ENCODE data around the gene PRRG1. TPM values are rescaled to one million over a fixed set of nuclear protein-coding genes. Genes with fewer than 3 reads are reported as not detected.

Gene PRRG1
- total RNA-seq, 2 donors from 2014 or later: 3.1 to 5.2 TPM

GRCh38 chrX:37405956-37406355 is 56.8 kb downstream of the PRRG1 start:
- H3K9ac ChIP-seq (ENCODE audit: extremely low read depth, low read length, poor library complexity, severe bottlenecking): no peak overlapping the region
- H3K36me3 Mint-ChIP-seq (ENCODE audit: low read depth): no peaks in the 10 kb centered on the region
- H3K4me3 Mint-ChIP-seq: no peak overlapping the region
- WGBS, 2 experiments (ENCODE audit: insufficient coverage in 1 of 2, insufficient read length in 1 of 2): 88% methylated on average over 1 of the region's 1 CpG; no CpG with 5 or more reads in 1 of the 2 experiments
- H3K9me3 Mint-ChIP-seq: peaks cover 25% of the 10 kb centered on the region
- H3K4me1 ChIP-seq (ENCODE audit: control insufficient read depth, insufficient read depth, low read length): no peaks in the 10 kb centered on the region
- peaks cover 6% of the 10 kb centered on the region for H3K4me1 Mint-ChIP-seq
- H3K9me3 ChIP-seq (ENCODE audit: control insufficient read depth, low read length): no peaks in the 10 kb centered on the region
- H3K36me3 ChIP-seq (ENCODE audit: control insufficient read depth, insufficient read depth, low read length): no peaks in the 10 kb centered on the region
- H3K4me3 ChIP-seq (ENCODE audit: low read length): no peak overlapping the region
- no peaks in the 10 kb centered on the region for H3K27me3 Mint-ChIP-seq (ENCODE audit: insufficient read depth)
- H3K27me3 ChIP-seq (ENCODE audit: control insufficient read depth, insufficient read depth, low read length, poor library complexity, severe bottlenecking): no peaks in the 10 kb centered on the region
- no peak overlapping the region for H3K27ac Mint-ChIP-seq
- no peak for TF ChIP-seq CTCF (conservative IDR thresholded peaks at IDR 0.05)
- H3K27ac ChIP-seq (ENCODE audit: low read depth, low read length): no peak overlapping the region
- no peak for DNase-seq

- 95 to 97% methylated on average over 4 of the region's 4 CpGs for WGBS, 2 experiments (ENCODE audit: insufficient coverage in 1 of 2, insufficient read length in 1 of 2)
- no peaks in the 10 kb centered on the region for H3K36me3 ChIP-seq (ENCODE audit: control insufficient read depth, insufficient read depth, low read length)
- H3K27ac Mint-ChIP-seq: no peak overlapping the region
- H3K9me3 ChIP-seq (ENCODE audit: control insufficient read depth, low read length): no peaks in the 10 kb centered on the region
- no peak for DNase-seq
- no peaks in the 10 kb centered on the region for H3K4me1 ChIP-seq (ENCODE audit: control insufficient read depth, insufficient read depth, low read length)
- H3K27ac ChIP-seq (ENCODE audit: low read depth, low read length): no peak overlapping the region
- peaks cover 6% of the 10 kb centered on the region for H3K4me1 Mint-ChIP-seq
- peaks cover 20% of the 10 kb centered on the region for H3K9me3 Mint-ChIP-seq
- H3K4me3 Mint-ChIP-seq: no peak overlapping the region
- TF ChIP-seq CTCF (conservative IDR thresholded peaks at IDR 0.05): no peak
- no peak overlapping the region for H3K4me3 ChIP-seq (ENCODE audit: low read length)
- H3K27me3 ChIP-seq (ENCODE audit: control insufficient read depth, insufficient read depth, low read length, poor library complexity, severe bottlenecking): no peaks in the 10 kb centered on the region
- no peak overlapping the region for H3K9ac ChIP-seq (ENCODE audit: extremely low read depth, low read length, poor library complexity, severe bottlenecking)
- no peaks in the 10 kb centered on the region for H3K36me3 Mint-ChIP-seq (ENCODE audit: low read depth)
- H3K27me3 Mint-ChIP-seq (ENCODE audit: insufficient read depth): no peaks in the 10 kb centered on the region
Measured at GRCh38 chrX:37407736-37408135, 58.6 kb downstream of the PRRG1 start.

GRCh38 chrX:37409278-37409677 is 60.1 kb downstream of the PRRG1 start:
- no peak overlapping the region for H3K27ac ChIP-seq (ENCODE audit: low read depth, low read length)
- H3K9me3 Mint-ChIP-seq: peaks cover 16% of the 10 kb centered on the region
- H3K9me3 ChIP-seq (ENCODE audit: control insufficient read depth, low read length): no peaks in the 10 kb centered on the region
- TF ChIP-seq CTCF (conservative IDR thresholded peaks at IDR 0.05): no peak
- no peaks in the 10 kb centered on the region for H3K36me3 Mint-ChIP-seq (ENCODE audit: low read depth)
- peaks cover 6% of the 10 kb centered on the region for H3K4me1 Mint-ChIP-seq
- 91 to 100% methylated on average over 1 to 2 of the region's 2 CpGs for WGBS, 2 experiments (ENCODE audit: insufficient coverage in 1 of 2, insufficient read length in 1 of 2)
- no peak for DNase-seq
- no peak overlapping the region for H3K27ac Mint-ChIP-seq
- no peaks in the 10 kb centered on the region for H3K27me3 ChIP-seq (ENCODE audit: control insufficient read depth, insufficient read depth, low read length, poor library complexity, severe bottlenecking)
- H3K27me3 Mint-ChIP-seq (ENCODE audit: insufficient read depth): no peaks in the 10 kb centered on the region
- H3K4me1 ChIP-seq (ENCODE audit: control insufficient read depth, insufficient read depth, low read length): no peaks in the 10 kb centered on the region
- no peaks in the 10 kb centered on the region for H3K36me3 ChIP-seq (ENCODE audit: control insufficient read depth, insufficient read depth, low read length)
- no peak overlapping the region for H3K9ac ChIP-seq (ENCODE audit: extremely low read depth, low read length, poor library complexity, severe bottlenecking)
- H3K4me3 Mint-ChIP-seq: no peak overlapping the region
- no peak overlapping the region for H3K4me3 ChIP-seq (ENCODE audit: low read length)

All from endodermal cell (in vitro differentiated cells).